NCI-H82 treated with DMSO at 0.1 percent for 48 hours (cell line): Measurements from ENCODE around the gene GMPPA.
A peak's percentile ranks its signal among the peaks of the same experiment; 100 is the strongest.

Experiments
- DNase-seq: peaks from one replicate; lab custom pipeline; 2025; ENCODE audit not compliant: unreplicated experiment; lab: John Stamatoyannopoulos, UW

GMPPA gene

DNA sequence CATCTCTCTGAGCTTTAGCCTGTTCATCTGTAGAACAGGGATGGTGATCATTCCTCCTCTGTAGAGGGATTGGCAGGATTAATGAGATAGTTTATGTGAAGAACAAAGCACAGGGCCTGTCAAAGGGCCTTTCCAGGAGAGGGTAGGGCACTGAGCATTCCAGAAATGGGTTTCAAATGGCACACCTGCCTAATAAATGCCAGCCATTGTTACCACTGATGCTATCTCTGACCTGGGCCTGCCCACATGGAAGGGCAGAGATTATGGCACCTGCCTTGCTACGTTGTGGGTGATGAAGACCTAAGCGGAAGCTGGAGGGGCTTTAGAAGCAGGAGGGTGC is 31.0 kb upstream of the GMPPA start:
- no peak for DNase-seq

DNA sequence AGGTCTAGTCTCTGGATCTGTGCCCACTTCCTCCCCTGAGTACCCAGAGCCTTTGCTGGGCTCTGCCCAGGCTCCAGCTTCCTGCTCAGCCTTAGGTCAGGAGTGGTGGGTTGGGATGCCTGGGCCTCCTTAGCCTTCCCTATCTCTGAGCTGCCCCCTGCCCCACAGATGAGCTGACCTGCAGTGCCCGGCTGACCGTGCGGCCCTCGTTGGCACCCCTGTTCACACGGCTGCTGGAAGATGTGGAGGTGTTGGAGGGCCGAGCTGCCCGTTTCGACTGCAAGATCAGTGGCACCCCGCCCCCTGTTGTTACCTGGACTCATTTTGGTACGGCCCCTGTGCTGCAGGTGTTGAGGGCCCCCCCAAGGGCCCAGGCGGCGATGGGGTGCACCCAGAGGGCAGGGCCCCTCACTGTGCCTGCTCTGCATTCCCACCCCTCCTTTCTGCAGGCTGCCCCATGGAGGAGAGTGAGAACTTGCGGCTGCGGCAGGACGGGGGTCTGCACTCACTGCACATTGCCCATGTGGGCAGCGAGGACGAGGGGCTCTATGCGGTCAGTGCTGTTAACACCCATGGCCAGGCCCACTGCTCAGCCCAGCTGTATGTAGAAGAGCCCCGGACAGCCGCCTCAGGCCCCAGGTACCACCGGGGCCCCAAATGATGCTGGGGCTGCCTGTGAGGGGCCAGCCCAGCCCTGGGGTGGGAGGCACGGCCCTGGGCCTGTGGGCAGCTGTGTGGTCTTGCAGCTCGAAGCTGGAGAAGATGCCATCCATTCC is 30.1 kb upstream of the GMPPA start:
- no peak for DNase-seq

DNA sequence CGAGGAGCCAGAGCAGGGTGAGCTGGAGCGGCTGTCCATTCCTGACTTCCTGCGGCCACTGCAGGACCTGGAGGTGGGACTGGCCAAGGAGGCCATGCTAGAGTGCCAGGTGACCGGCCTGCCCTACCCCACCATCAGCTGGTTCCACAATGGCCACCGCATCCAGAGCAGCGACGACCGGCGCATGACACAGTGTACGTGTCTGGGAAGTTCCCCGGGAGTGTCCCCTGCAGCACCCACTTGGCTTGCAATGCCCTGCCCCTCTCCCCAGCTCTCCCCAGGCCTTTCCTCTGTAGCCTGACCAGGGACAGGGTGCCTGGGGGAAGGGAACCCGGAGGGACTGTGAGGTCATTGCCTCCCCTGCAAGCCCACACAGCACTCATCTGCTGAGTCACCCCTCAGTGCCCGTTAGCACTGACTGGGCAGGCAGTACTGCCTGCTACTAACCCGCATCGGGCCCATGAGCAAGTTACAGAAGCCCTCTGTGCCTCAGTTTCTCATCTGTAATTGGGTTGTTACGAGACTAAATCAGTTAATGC is 29.4 kb upstream of the GMPPA start:
- no peak for DNase-seq

DNA sequence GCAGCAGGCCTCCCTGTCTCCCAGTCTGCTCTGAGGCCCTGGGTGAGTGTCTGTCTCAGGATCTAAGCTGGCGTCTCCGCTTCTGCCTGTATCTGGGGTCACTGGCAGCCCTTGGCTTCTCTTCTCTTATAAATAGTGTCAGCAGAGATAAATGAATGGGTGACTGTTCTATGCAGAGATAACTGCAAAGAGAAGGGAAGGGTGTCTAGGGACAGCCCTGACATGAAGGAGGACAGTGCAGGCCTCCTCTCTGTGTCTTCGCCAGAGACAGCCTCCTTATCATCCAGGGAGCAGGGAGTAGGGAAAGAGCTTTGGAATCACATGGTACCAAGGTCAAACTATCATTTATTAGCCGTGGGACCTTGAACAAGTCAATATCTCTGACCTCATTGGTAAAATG is 28.3 kb upstream of the GMPPA start:
- DNase-seq, result no peak

- no peak for DNase-seq
Observed at GRCh38 chr2:219471476-219472371, 27.0 kb upstream of the GMPPA start.

- no peak for DNase-seq
Observed at GRCh38 chr2:219472629-219473187, 26.0 kb upstream of the GMPPA start.

- no peak for DNase-seq
Observed at GRCh38 chr2:219473511-219473910, 25.2 kb upstream of the GMPPA start.

DNA sequence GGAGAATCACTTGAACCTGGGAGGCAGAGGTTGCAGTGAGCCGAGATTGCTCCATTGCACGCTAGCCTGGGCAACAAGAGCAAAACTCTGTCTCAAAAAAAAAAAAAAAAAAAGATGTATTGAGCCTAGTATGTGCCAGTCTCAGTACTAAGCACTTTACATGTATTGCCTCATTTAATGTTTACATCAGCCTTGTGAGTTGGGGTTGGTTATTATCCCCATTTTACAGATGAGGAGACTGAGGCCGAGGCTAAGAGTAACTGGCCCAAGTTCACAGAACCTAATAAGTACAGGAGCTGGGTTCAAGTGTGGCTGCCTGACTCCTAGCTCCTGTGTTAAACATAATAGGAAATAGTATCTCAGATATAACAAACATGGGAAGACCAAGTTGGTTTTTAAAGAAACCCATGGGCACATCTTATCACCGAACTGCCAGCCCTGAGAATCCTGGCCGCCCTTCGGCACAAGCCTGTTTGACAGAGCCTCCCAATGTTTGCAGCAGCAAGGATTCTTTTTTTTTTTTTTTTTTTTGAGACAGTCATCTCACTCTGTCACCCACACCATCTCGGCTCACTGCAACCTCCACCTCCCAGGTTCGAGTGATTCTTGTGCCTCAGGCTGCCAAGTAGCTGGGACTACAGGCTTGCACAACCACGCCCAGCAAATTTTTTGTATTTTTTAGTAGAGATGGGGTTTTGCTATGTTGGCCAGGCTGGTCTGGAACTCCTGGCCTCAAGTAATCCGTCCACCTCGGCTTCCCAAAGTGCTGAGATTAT is 24.2 kb upstream of the GMPPA start:
- DNase-seq, result no peak

- no peak for DNase-seq
Observed at GRCh38 chr2:219475278-219475677, 23.4 kb upstream of the GMPPA start.

- peak; percentile 46 for DNase-seq
Observed at GRCh38 chr2:219475697-219476651, 22.7 kb upstream of the GMPPA start.

DNA sequence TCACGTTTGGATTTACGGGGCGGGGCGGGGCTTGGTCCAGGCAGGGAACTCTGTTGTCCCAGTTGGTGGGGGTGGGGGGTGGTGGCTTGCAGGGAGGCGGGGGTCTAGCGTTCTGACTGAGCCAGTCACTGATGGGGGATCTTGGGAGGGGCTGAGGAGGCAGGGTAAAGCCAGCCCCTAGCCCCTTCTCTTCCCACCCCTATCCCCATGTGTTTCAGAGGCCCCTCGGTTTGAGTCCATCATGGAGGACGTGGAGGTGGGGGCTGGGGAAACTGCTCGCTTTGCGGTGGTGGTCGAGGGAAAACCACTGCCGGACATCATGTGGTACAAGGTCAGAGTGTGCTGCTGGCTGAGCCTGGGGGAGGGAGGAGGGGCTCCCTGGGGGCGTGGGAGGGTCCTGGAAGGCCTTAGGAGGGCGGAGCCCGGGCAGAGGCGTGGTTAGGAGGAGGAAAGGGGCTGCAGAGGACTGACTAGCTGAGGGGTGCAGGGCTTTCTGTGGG is 22.0 kb upstream of the GMPPA start:
- DNase-seq, result peak; percentile 38

GRCh38 chr2:219477179-219477578 is 21.5 kb upstream of the GMPPA start:
- DNase-seq, result no peak

DNA sequence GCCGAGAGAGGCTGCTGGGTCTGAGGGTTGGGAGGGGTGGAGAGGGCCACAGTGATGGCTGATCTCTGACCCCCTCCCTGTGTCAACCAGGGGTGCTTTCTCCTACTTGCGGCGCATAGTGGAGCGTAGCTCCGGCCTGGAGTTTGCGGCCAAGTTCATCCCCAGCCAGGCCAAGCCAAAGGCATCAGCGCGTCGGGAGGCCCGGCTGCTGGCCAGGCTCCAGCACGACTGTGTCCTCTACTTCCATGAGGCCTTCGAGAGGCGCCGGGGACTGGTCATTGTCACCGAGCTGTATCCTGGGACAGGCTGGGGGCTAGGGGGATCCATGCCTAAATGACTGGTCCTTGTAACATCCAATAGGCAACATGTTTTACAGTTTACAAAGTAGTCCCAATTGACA is 20.9 kb upstream of the GMPPA start:
- DNase-seq, result no peak

GRCh38 chr2:219478916-219479315 is 19.8 kb upstream of the GMPPA start:
- DNase-seq, result no peak

- DNase-seq, result no peak
Observed at GRCh38 chr2:219480004-219480403, 18.7 kb upstream of the GMPPA start.

- DNase-seq, result no peak
Observed at GRCh38 chr2:219482674-219483405, 15.9 kb upstream of the GMPPA start.

DNA sequence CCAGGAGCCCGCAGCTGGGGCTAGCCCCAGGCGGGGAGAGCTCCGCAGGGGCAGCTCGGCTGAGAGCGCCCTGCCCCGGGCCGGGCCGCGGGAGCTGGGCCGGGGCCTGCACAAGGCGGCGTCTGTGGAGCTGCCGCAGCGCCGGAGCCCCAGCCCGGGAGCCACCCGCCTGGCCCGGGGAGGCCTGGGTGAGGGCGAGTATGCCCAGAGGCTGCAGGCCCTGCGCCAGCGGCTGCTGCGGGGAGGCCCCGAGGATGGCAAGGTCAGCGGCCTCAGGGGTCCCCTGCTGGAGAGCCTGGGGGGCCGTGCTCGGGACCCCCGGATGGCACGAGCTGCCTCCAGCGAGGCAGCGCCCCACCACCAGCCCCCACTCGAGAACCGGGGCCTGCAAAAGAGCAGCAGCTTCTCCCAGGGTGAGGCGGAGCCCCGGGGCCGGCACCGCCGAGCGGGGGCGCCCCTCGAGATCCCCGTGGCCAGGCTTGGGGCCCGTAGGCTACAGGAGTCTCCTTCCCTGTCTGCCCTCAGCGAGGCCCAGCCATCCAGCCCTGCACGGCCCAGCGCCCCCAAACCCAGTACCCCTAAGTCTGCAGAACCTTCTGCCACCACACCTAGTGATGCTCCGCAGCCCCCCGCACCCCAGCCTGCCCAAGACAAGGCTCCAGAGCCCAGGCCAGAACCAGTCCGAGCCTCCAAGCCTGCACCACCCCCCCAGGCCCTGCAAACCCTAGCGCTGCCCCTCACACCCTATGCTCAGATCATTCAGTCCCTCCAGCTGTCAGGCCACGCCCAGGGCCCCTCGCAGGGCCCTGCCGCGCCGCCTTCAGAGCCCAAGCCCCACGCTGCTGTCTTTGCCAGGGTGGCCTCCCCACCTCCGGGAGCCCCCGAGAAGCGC is 15.0 kb upstream of the GMPPA start:
- no peak for DNase-seq
